Measurements from ENCODE around the gene RAVER2.

RAVER2 gene

DNA sequence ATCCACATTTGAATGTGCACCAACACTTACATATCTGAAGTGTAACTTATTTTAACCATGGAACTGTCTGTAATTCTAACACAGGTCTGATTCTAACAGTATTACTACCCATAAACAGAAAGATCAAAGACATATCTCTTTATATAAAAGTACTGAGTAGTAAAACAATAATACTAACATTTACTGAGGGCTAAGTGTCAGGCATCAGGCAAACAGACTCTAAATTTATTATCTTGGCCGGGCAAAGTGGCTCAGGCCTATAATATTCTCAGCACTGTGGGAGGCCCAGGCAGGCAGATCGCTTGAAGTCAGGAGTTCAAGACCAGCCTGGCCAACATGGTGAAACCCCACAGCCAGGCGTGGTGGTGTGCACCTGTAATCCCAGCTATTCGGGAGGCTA is 135.6 kb downstream of the RAVER2 start:
- FAIRE-seq = no peak

DNA sequence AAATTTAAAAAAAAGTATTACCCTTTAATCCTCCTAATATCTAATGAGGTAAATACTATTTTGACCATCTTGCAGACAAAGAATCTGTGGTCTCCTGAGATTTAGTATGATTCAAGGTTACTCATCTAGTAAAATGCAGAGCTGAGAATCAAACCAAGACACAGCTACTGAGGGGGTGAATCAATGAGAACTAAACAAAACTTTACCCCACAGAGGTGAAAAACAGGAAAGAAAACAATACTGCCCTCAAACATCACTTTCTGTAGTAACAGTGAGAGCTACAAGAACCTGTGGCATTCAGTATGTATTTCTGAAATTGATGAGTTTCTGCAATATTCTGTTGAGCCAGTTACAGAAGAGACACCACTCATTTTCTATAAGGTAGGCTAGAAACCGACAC is 136.4 kb downstream of the RAVER2 start:
- FAIRE-seq = no peak

Data from A204.1 (cell line).